Smooth muscle cell (in vitro differentiated cells): ENCODE data around the gene KCNE2. TPM values are rescaled to one million over a fixed set of nuclear protein-coding genes. Genes with fewer than 3 reads are reported as not detected.
"Not testable (repeated sequence)": the region's sequence is repeated elsewhere in the genome, so short reads cannot be mapped to it uniquely, and the experiment has no call there.

Experiments used
- DNase-seq: peaks from one replicate; lab custom pipeline; 2025; ENCODE audit not compliant: unreplicated experiment; lab: John Stamatoyannopoulos, UW
- H2AFZ ChIP-seq: fragments of 200-600 bp; sonication (generic); 2 replicates; pipeline ENCODE4 v1.6.0; 2016; ENCODE audit warnings: antibody characterized with exemption, low read depth, mild to moderate bottlenecking
- H3F3A ChIP-seq: fragments of 200-600 bp; sonication (generic); 2 replicates; pipeline ENCODE4 v1.6.0; 2017; ENCODE audit warnings: antibody characterized with exemption, low read depth
- H3K27ac ChIP-seq: fragments of 200-600 bp; sonication (generic); 2 replicates; pipeline ENCODE4 v1.5.1; 2016; ENCODE audit warnings: low read depth, mild to moderate bottlenecking
- H3K27me3 ChIP-seq: fragments of 200-600 bp; sonication (generic); 2 replicates; pipeline ENCODE4 v1.6.1; 2016; ENCODE audit warnings: low read depth, mild to moderate bottlenecking
- H3K36me3 ChIP-seq: fragments of 200-600 bp; sonication (generic); 2 replicates; pipeline ENCODE4 v1.5.1; 2016; ENCODE audit warnings: low read depth
- H3K4me1 ChIP-seq: fragments of 200-600 bp; sonication (generic); 2 replicates; pipeline ENCODE4 v1.5.1; 2016; ENCODE audit warnings: low read depth
- H3K4me2 ChIP-seq: fragments of 200-600 bp; sonication (generic); 2 replicates; pipeline ENCODE4 v1.6.0; 2016; ENCODE audit warnings: mild to moderate bottlenecking
- H3K4me3 ChIP-seq: fragments of 200-600 bp; sonication (generic); 2 replicates; pipeline ENCODE4 v1.5.1; 2016; ENCODE audit warnings: mild to moderate bottlenecking
- H3K79me2 ChIP-seq: fragments of 200-600 bp; sonication (generic); 2 replicates; pipeline ENCODE4 v1.6.0; 2016; ENCODE audit warnings: low read depth, mild to moderate bottlenecking
- H3K9ac ChIP-seq: fragments of 200-600 bp; sonication (generic); 2 replicates; pipeline ENCODE4 v1.6.0; 2016; ENCODE audit warnings: low read depth
- H3K9me3 ChIP-seq: fragments of 200-600 bp; sonication (generic); replicated peaks from 2 replicates; pipeline ENCODE4 v1.5.1; 2016; ENCODE audit warnings: low read depth
- H4K20me1 ChIP-seq: fragments of 200-600 bp; sonication (generic); 2 replicates; pipeline ENCODE4 v1.6.0; 2016; ENCODE audit warnings: low read depth
- WGBS: methylation state at CpG from one replicate; pipeline ENCODE4 v1.1.7; 2016; ENCODE audit warnings: low lambda C conversion rate; 5-methylcytosine and 5-hydroxymethylcytosine counted together
- polyA plus RNA-seq: library from polyadenylated mRNA; unstranded; fragments of >200 nt; fragmentation: Nextera tagmentation; extraction: Ambion mirVana; gene quantifications from 2 replicates; pipeline ENCODE4 v1.2.1, GENCODE V29; 2016
- total RNA-seq: library from RNA; depleted of rRNA; stranded (reverse); fragments of >200 nt; gene quantifications from 2 replicates; pipeline ENCODE4 v1.2.3, GENCODE V29; 2014

KCNE2 gene
- total and polyA plus RNA-seq, 2 experiments from 2014 or later: 1.1 TPM; not detected in 1

- H3K9me3 ChIP-seq, H3K36me3 ChIP-seq, H3K27ac ChIP-seq, H3K4me3 ChIP-seq, H4K20me1 ChIP-seq, H3F3A ChIP-seq, H3K4me2 ChIP-seq, H3K27me3 ChIP-seq, H2AFZ ChIP-seq, H3K79me2 ChIP-seq, H3K4me1 ChIP-seq, H3K9ac ChIP-seq, DNase-seq: not testable (repeated sequence)
- WGBS: no CpG with 5 or more reads among the region's 5 CpGs
These were observed 53.8 kb downstream of the KCNE2 start for GRCh38 chr21:34417448-34418077.

Other genes starting within 250 kb of the KCNE2 start
- gene SMIM11, start 11.5 kb downstream of the KCNE2 start, total RNA-seq: 3.8 TPM in 1 of 2 replicates, not detected in the other
- 0.57 and 3.2 TPM in 2 replicates for gene SMIM11, start 11.5 kb downstream of the KCNE2 start, polyA plus RNA-seq
- gene SMIM34, start 59.9 kb downstream of the KCNE2 start, total RNA-seq: not detected in 2 replicates
- not detected in 2 replicates for gene SMIM34, start 59.9 kb downstream of the KCNE2 start, polyA plus RNA-seq
- 1.3 TPM in 1 of 2 replicates, not detected in the other for gene KCNE1, start 148.2 kb downstream of the KCNE2 start, total RNA-seq
- gene KCNE1, start 148.2 kb downstream of the KCNE2 start, polyA plus RNA-seq: 0.16 and 1.2 TPM in 2 replicates